Neural progenitor cell (in vitro differentiated cells): ENCODE measurements around the gene GPR82. TPM values are rescaled to one million over a fixed set of nuclear protein-coding genes. Genes with fewer than 3 reads are reported as not detected.

ENCODE experiments used
- DNase-seq: peaks from one replicate; pipeline ENCODE4 v3.0.0-alpha.2; 2016; ENCODE audit warnings: low spot score
- H2AFZ ChIP-seq: fragments of 200-600 bp; sonication (generic); replicated peaks from 2 replicates; pipeline ENCODE4 v1.6.1; 2016; ENCODE audit warnings: antibody characterized with exemption
- H3F3A ChIP-seq: fragments of 200-600 bp; sonication (generic); 2 replicates; pipeline ENCODE4 v1.6.1; 2016; ENCODE audit warnings: antibody characterized with exemption, low read depth
- H3K27ac ChIP-seq: fragments of 200-600 bp; sonication (generic); 2 replicates; pipeline ENCODE4 v1.5.1; 2016; ENCODE audit warnings: mild to moderate bottlenecking
- H3K27me3 ChIP-seq: fragments of 200-600 bp; sonication (generic); 2 replicates; pipeline ENCODE4 v1.6.1; 2016; ENCODE audit warnings: mild to moderate bottlenecking, moderate library complexity
- H3K36me3 ChIP-seq: fragments of 200-600 bp; sonication (generic); 2 replicates; pipeline ENCODE4 v1.5.1; 2016
- H3K4me1 ChIP-seq: fragments of 200-600 bp; sonication (generic); 2 replicates; pipeline ENCODE4 v1.6.1; 2016; ENCODE audit warnings: mixed run types
- H3K4me2 ChIP-seq: fragments of 200-600 bp; sonication (generic); 2 replicates; pipeline ENCODE4 v1.6.1; 2016
- H3K4me3 ChIP-seq: fragments of 200-600 bp; sonication (generic); 2 replicates; pipeline ENCODE4 v1.5.1; 2016
- H3K79me2 ChIP-seq: fragments of 200-600 bp; sonication (generic); 2 replicates; pipeline ENCODE4 v1.6.1; 2016; ENCODE audit warnings: low read depth
- H3K9ac ChIP-seq: fragments of 200-600 bp; sonication (generic); 2 replicates; pipeline ENCODE4 v1.6.1; 2016
- H3K9me3 ChIP-seq: fragments of 200-600 bp; sonication (generic); 2 replicates; pipeline ENCODE4 v1.5.1; 2016; ENCODE audit warnings: low read depth
- H4K20me1 ChIP-seq: fragments of 200-600 bp; sonication (generic); 2 replicates; pipeline ENCODE4 v1.6.1; 2016; ENCODE audit warnings: low read depth
- H3K27ac Mint-ChIP-seq: 3 replicates; pipeline ENCODE4 v1.8.0; 2021; ENCODE audit warnings: mixed read lengths
- H3K27me3 Mint-ChIP-seq: 2 replicates; pipeline ENCODE4 v1.8.0; 2022; ENCODE audit warnings: low read depth, mild to moderate bottlenecking, inconsistent platforms, moderate library complexity, mixed read lengths; ENCODE audit not compliant: insufficient read depth
- H3K36me3 Mint-ChIP-seq: 3 replicates; pipeline ENCODE4 v1.8.0; 2021; ENCODE audit warnings: mixed read lengths
- H3K4me1 Mint-ChIP-seq: 3 replicates; pipeline ENCODE4 v1.8.0; 2021; ENCODE audit warnings: mixed read lengths
- H3K4me3 Mint-ChIP-seq: 3 replicates; pipeline ENCODE4 v1.8.0; 2021; ENCODE audit warnings: mild to moderate bottlenecking, moderate library complexity, mixed read lengths
- H3K9me3 Mint-ChIP-seq: 3 replicates; pipeline ENCODE4 v1.8.0; 2020; ENCODE audit warnings: mixed read lengths
- EZH2 ChIP-seq: fragments of 200-600 bp; sonication (generic); IDR thresholded peaks from 2 replicates; pipeline ENCODE4 v1.6.1; 2017; ENCODE audit warnings: antibody characterized with exemption, mild to moderate bottlenecking, moderate library complexity
- EZH2phosphoT487 ChIP-seq: fragments of 200-600 bp; sonication (generic); IDR thresholded peaks from 2 replicates; pipeline ENCODE4 v1.6.1; 2017; ENCODE audit warnings: antibody characterized with exemption
- total RNA-seq: library from RNA; depleted of rRNA; stranded (reverse); fragments of >200 nt; gene quantifications from 2 replicates; pipeline ENCODE4 v1.2.3, GENCODE V29; 2015; ENCODE audit warnings: low replicate concordance
- TF ChIP-seq, protein P1 (sequence below): fragments of 200-600 bp; sonication (generic); IDR thresholded peaks from 2 replicates; pipeline ENCODE4 v1.5.1; 2017; ENCODE audit warnings: antibody characterized with exemption, mild to moderate bottlenecking

The GPR82 gene
- total RNA-seq, 1 donor from 2014 or later: not detected

DNA sequence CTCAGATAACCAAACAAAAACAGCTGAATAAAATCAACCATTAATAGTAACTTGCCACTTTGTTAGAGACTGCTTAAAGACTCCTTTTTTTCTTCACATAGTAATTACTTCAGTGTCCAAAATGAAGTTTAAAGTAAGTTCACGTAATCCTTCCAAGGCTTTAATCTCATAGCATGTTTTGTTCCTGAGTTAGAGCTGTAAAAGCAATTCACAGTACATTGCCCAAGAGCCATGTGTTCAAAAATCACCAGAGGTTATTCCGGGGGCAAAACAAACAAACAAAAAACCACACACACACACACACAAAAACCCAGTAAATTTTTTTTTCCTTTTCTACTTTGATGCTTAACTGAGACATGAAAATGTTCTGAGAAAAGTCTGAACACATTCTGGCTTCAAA, 6.1 kb downstream of the GPR82 start:
- no peak for DNase-seq
- Mint-ChIP-seq H3K4me1 (peaks cover 6% of the 10 kb centered on the region), H3K27me3 (no peaks in the 10 kb centered on the region), H3K27ac (no peak overlapping the region), H3K9me3 (no peaks in the 10 kb centered on the region), H3K4me3 (no peak overlapping the region), H3K36me3 (no peaks in the 10 kb centered on the region)
- H2AFZ ChIP-seq: no peak overlapping the region
- no peak for TF ChIP-seq EZH2phosphoT487
- no peak for TF ChIP-seq EZH2
- TF ChIP-seq, protein P1, sequence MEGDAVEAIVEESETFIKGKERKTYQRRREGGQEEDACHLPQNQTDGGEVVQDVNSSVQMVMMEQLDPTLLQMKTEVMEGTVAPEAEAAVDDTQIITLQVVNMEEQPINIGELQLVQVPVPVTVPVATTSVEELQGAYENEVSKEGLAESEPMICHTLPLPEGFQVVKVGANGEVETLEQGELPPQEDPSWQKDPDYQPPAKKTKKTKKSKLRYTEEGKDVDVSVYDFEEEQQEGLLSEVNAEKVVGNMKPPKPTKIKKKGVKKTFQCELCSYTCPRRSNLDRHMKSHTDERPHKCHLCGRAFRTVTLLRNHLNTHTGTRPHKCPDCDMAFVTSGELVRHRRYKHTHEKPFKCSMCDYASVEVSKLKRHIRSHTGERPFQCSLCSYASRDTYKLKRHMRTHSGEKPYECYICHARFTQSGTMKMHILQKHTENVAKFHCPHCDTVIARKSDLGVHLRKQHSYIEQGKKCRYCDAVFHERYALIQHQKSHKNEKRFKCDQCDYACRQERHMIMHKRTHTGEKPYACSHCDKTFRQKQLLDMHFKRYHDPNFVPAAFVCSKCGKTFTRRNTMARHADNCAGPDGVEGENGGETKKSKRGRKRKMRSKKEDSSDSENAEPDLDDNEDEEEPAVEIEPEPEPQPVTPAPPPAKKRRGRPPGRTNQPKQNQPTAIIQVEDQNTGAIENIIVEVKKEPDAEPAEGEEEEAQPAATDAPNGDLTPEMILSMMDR: no peak
- H3K79me2 ChIP-seq: no peaks in the 10 kb centered on the region
- H3K4me1 ChIP-seq: peaks cover 5% of the 10 kb centered on the region
- no peaks in the 10 kb centered on the region for H3F3A ChIP-seq
- H3K9me3 ChIP-seq: no peaks in the 10 kb centered on the region
- no peak overlapping the region for H3K4me2 ChIP-seq
- no peaks in the 10 kb centered on the region for H3K27me3 ChIP-seq
- no peak overlapping the region for H3K27ac ChIP-seq
- H3K9ac ChIP-seq: no peak overlapping the region
- no peaks in the 10 kb centered on the region for H3K36me3 ChIP-seq
- no peak overlapping the region for H3K4me3 ChIP-seq
- no peaks in the 10 kb centered on the region for H4K20me1 ChIP-seq

DNA sequence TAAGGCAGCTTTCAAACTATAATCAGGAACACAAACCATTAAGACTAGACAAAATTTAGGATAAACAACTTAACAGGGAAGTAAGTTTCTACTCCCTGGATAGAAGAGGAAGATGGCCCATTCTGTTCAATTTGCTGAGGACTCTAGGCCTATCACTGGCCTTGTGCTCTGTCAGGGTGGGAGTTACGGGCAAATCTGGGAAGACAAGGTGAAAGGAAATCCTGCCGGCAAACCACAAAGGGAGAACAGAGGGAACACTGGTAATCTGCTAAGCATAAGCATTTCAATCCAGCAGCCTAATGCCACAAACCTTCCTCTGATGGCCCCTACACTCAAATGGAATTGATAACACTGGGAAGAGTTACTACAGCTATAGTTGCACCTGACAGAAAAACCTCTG, 8.3 kb downstream of the GPR82 start:
- Mint-ChIP-seq H3K27ac (no peak overlapping the region), H3K36me3 (no peaks in the 10 kb centered on the region), H3K9me3 (no peaks in the 10 kb centered on the region), H3K27me3 (no peaks in the 10 kb centered on the region), H3K4me1 (peaks cover 6% of the 10 kb centered on the region), H3K4me3 (no peak overlapping the region)
- DNase-seq: peak; percentile 22
- Histone ChIP-seq H3K4me3 (no peak overlapping the region), H3K36me3 (no peaks in the 10 kb centered on the region), H3K4me2 (no peak overlapping the region), H3K9me3 (no peaks in the 10 kb centered on the region), H3K27me3 (no peaks in the 10 kb centered on the region), H3K4me1 (peaks cover 5% of the 10 kb centered on the region), H3K79me2 (no peaks in the 10 kb centered on the region), H4K20me1 (no peaks in the 10 kb centered on the region), H3K27ac (no peak overlapping the region), H3K9ac (no peak overlapping the region), H3F3A (peaks cover 4% of the 10 kb centered on the region), H2AFZ (no peak overlapping the region)
- no peak for TF ChIP-seq EZH2phosphoT487
- no peak for TF ChIP-seq EZH2
- TF ChIP-seq, protein P1: no peak

DNA sequence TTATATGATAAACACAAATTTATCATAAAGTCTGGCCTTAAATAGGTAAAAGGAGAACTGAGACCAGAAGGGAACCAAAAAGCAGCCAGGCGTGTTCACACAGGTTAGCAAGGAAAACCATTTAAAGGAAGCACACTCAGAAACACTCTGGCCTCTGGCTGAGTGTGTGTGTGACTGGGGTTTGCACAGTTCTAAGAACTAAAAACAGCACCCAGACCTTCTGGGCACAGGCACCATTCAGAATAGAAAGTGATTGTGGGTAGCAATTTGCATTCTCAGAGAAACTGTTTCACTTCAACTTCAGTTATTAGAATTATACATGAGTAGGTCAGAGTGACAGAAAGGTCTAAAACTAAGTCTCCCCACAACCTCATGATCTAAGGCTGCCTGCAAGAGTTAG, 10.0 kb downstream of the GPR82 start:
- Histone ChIP-seq H3K4me2 (no peak overlapping the region), H3K27me3 (no peaks in the 10 kb centered on the region), H3K4me1 (peaks cover 5% of the 10 kb centered on the region), H3K4me3 (no peak overlapping the region), H4K20me1 (no peaks in the 10 kb centered on the region), H3K27ac (no peak overlapping the region), H2AFZ (no peak overlapping the region), H3K9ac (no peak overlapping the region), H3K36me3 (no peaks in the 10 kb centered on the region), H3F3A (peaks cover 4% of the 10 kb centered on the region), H3K79me2 (no peaks in the 10 kb centered on the region), H3K9me3 (no peaks in the 10 kb centered on the region)
- Mint-ChIP-seq H3K9me3 (no peaks in the 10 kb centered on the region), H3K4me3 (no peak overlapping the region), H3K4me1 (peaks cover 6% of the 10 kb centered on the region), H3K27me3 (no peaks in the 10 kb centered on the region), H3K27ac (no peak overlapping the region), H3K36me3 (no peaks in the 10 kb centered on the region)
- TF ChIP-seq, protein P1: no peak
- no peak for TF ChIP-seq EZH2phosphoT487
- TF ChIP-seq EZH2: no peak
- DNase-seq: no peak
